ENCODE measurements around the gene PGA4.
"Not testable (repeated sequence)": the region's sequence is repeated elsewhere in the genome, so short reads cannot be mapped to it uniquely, and the experiment has no call there.

PGA4 gene

GRCh38 chr11:61222047-61222446, at the start of gene PGA4:
PGA4 (plus strand) TSS chr11:61222347; CDS start chr11:61222401, 54 bp downstream.
- H3K4me1 Mint-ChIP-seq (ENCODE audit: low read depth); H3K27me3 Mint-ChIP-seq: not testable (repeated sequence)

GRCh38 chr11:61172356-61172755, 49.8 kb upstream of the PGA4 start:
- Mint-ChIP-seq H3K36me3 (no peaks in the 10 kb centered on the region), H3K4me3 (no peak overlapping the region), H3K27ac (peak overlapping the region; percentile 34), H3K4me1 (ENCODE audit: low read depth) (peaks cover 25% of the 10 kb centered on the region), H3K27me3 (no peaks in the 10 kb centered on the region), H3K9me3 (ENCODE audit: low read depth) (no peaks in the 10 kb centered on the region)

More at GRCh38 chr11:61222047-61222446, at the start of gene PGA4:
- not testable (repeated sequence) for H3K4me3 Mint-ChIP-seq; H3K9me3 Mint-ChIP-seq (ENCODE audit: low read depth); H3K36me3 Mint-ChIP-seq; H3K27ac Mint-ChIP-seq

- Mint-ChIP-seq H3K9me3 (ENCODE audit: low read depth) (no peaks in the 10 kb centered on the region), H3K4me1 (ENCODE audit: low read depth) (peaks cover 20% of the 10 kb centered on the region), H3K36me3 (no peaks in the 10 kb centered on the region), H3K27ac (no peak overlapping the region), H3K27me3 (no peaks in the 10 kb centered on the region), H3K4me3 (no peak overlapping the region)
Observed at GRCh38 chr11:61172888-61173287, 49.3 kb upstream of the PGA4 start.

GRCh38 chr11:61173456-61173855, 48.7 kb upstream of the PGA4 start:
- peaks cover 18% of the 10 kb centered on the region for H3K4me1 Mint-ChIP-seq (ENCODE audit: low read depth)
- H3K36me3 Mint-ChIP-seq, result no peaks in the 10 kb centered on the region
- no peaks in the 10 kb centered on the region for H3K9me3 Mint-ChIP-seq (ENCODE audit: low read depth)
- no peak overlapping the region for H3K4me3 Mint-ChIP-seq
- no peak overlapping the region for H3K27ac Mint-ChIP-seq
- no peaks in the 10 kb centered on the region for H3K27me3 Mint-ChIP-seq

- Mint-ChIP-seq H3K27me3 (no peaks in the 10 kb centered on the region), H3K9me3 (ENCODE audit: low read depth) (no peaks in the 10 kb centered on the region), H3K4me3 (no peak overlapping the region), H3K36me3 (no peaks in the 10 kb centered on the region), H3K27ac (no peak overlapping the region), H3K4me1 (ENCODE audit: low read depth) (peaks cover 15% of the 10 kb centered on the region)
Observed at GRCh38 chr11:61174273-61174672, 47.9 kb upstream of the PGA4 start.

- Mint-ChIP-seq H3K4me1 (ENCODE audit: low read depth) (peaks cover 15% of the 10 kb centered on the region), H3K36me3 (no peaks in the 10 kb centered on the region), H3K9me3 (ENCODE audit: low read depth) (no peaks in the 10 kb centered on the region), H3K4me3 (no peak overlapping the region), H3K27me3 (no peaks in the 10 kb centered on the region), H3K27ac (no peak overlapping the region)
Observed at GRCh38 chr11:61174949-61175348, 47.2 kb upstream of the PGA4 start.

- Mint-ChIP-seq H3K27ac (no peak overlapping the region), H3K4me3 (no peak overlapping the region), H3K9me3 (ENCODE audit: low read depth) (no peaks in the 10 kb centered on the region), H3K27me3 (no peaks in the 10 kb centered on the region), H3K4me1 (ENCODE audit: low read depth) (peaks cover 15% of the 10 kb centered on the region), H3K36me3 (no peaks in the 10 kb centered on the region)
Observed at GRCh38 chr11:61176446-61176845, 45.7 kb upstream of the PGA4 start.

- H3K36me3 Mint-ChIP-seq; H3K9me3 Mint-ChIP-seq (ENCODE audit: low read depth); H3K27me3 Mint-ChIP-seq; H3K4me1 Mint-ChIP-seq (ENCODE audit: low read depth); H3K27ac Mint-ChIP-seq; H3K4me3 Mint-ChIP-seq: not testable (repeated sequence)
Observed at GRCh38 chr11:61180205-61180604, 41.9 kb upstream of the PGA4 start.

- Mint-ChIP-seq H3K36me3 (no peaks in the 10 kb centered on the region), H3K4me1 (ENCODE audit: low read depth) (no peaks in the 10 kb centered on the region), H3K27me3 (no peaks in the 10 kb centered on the region), H3K9me3 (ENCODE audit: low read depth) (no peaks in the 10 kb centered on the region), H3K4me3 (no peak overlapping the region), H3K27ac (no peak overlapping the region)
Observed at GRCh38 chr11:61181489-61181888, 40.7 kb upstream of the PGA4 start.

GRCh38 chr11:61183645-61184044, 38.5 kb upstream of the PGA4 start:
- Mint-ChIP-seq H3K36me3 (no peaks in the 10 kb centered on the region), H3K27ac (no peak overlapping the region), H3K27me3 (no peaks in the 10 kb centered on the region), H3K9me3 (ENCODE audit: low read depth) (no peaks in the 10 kb centered on the region), H3K4me1 (ENCODE audit: low read depth) (peaks cover 2% of the 10 kb centered on the region), H3K4me3 (no peak overlapping the region)

- Mint-ChIP-seq H3K27me3 (no peaks in the 10 kb centered on the region), H3K27ac (no peak overlapping the region), H3K4me1 (ENCODE audit: low read depth) (peaks cover 2% of the 10 kb centered on the region)
Observed at GRCh38 chr11:61186504-61186903, 35.6 kb upstream of the PGA4 start.

GRCh38 chr11:61187505-61188130, 34.5 kb upstream of the PGA4 start:
- no peaks in the 10 kb centered on the region for H3K27me3 Mint-ChIP-seq
- H3K9me3 Mint-ChIP-seq (ENCODE audit: low read depth), result no peaks in the 10 kb centered on the region
- H3K4me1 Mint-ChIP-seq (ENCODE audit: low read depth), result peaks cover 2% of the 10 kb centered on the region
- H3K27ac Mint-ChIP-seq, result peak overlapping the region; percentile 34
- H3K36me3 Mint-ChIP-seq, result no peaks in the 10 kb centered on the region
- no peak overlapping the region for H3K4me3 Mint-ChIP-seq

More at GRCh38 chr11:61186504-61186903, 35.6 kb upstream of the PGA4 start:
- Mint-ChIP-seq H3K36me3 (no peaks in the 10 kb centered on the region), H3K9me3 (ENCODE audit: low read depth) (no peaks in the 10 kb centered on the region), H3K4me3 (no peak overlapping the region)

- Mint-ChIP-seq H3K36me3 (no peaks in the 10 kb centered on the region), H3K4me3 (no peak overlapping the region), H3K27me3 (no peaks in the 10 kb centered on the region), H3K9me3 (ENCODE audit: low read depth) (no peaks in the 10 kb centered on the region), H3K4me1 (ENCODE audit: low read depth) (peaks cover 2% of the 10 kb centered on the region), H3K27ac (no peak overlapping the region)
Observed at GRCh38 chr11:61189933-61190332, 32.2 kb upstream of the PGA4 start.

GRCh38 chr11:61193596-61193995, 28.6 kb upstream of the PGA4 start:
- no peak overlapping the region for H3K4me3 Mint-ChIP-seq
- H3K36me3 Mint-ChIP-seq, result no peaks in the 10 kb centered on the region

GRCh38 chr11:61194169-61194671, 27.9 kb upstream of the PGA4 start:
- Mint-ChIP-seq H3K9me3 (ENCODE audit: low read depth) (no peaks in the 10 kb centered on the region), H3K27me3 (peaks cover 3% of the 10 kb centered on the region), H3K4me1 (ENCODE audit: low read depth) (no peaks in the 10 kb centered on the region), H3K27ac (no peak overlapping the region), H3K4me3 (no peak overlapping the region), H3K36me3 (no peaks in the 10 kb centered on the region)

More at GRCh38 chr11:61193596-61193995, 28.6 kb upstream of the PGA4 start:
- Mint-ChIP-seq H3K27me3 (peaks cover 3% of the 10 kb centered on the region), H3K4me1 (ENCODE audit: low read depth) (no peaks in the 10 kb centered on the region), H3K27ac (no peak overlapping the region), H3K9me3 (ENCODE audit: low read depth) (no peaks in the 10 kb centered on the region)

All from activated naive CD8-positive, alpha-beta T cell (primary cell).